GM19463 (cell line): ENCODE results near the gene MKRN2OS.

Experiments
- ATAC-seq: cut with Tn5 transposase; IDR thresholded peaks from one replicate; pipeline ENCODE4 v1.9.1; 2021; ENCODE audit warnings: mild to moderate bottlenecking, moderate library complexity; ENCODE audit not compliant: unreplicated experiment

Gene MKRN2OS, protein sequence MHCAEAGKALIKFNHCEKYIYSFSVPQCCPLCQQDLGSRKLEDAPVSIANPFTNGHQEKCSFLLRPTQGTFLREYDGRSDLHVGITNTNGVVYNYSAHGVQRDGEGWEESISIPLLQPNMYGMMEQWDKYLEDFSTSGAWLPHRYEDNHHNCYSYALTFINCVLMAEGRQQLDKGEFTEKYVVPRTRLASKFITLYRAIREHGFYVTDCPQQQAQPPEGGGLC

DNA sequence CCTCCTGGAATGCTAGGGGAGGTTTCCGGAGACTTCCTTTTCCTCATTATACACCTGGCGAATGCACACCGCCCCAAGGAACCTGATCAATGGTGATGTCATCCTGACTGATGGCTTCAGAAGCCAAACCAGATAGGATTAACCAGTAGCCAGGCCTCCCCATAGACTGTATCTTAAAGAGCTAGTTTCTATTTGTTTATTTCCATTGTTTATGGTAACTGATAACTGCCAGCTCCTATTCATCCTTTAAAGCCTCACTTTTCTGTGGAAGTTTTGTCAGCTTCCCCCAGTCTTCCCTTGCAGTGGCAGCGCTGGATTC lies at the start of gene MKRN2OS:
Gene MKRN2OS (minus strand): TSS at position 27 of the 319 bp plus-strand sequence. CDS start 35 bp downstream, outside the sequence.
- ATAC-seq, result no peak

DNA sequence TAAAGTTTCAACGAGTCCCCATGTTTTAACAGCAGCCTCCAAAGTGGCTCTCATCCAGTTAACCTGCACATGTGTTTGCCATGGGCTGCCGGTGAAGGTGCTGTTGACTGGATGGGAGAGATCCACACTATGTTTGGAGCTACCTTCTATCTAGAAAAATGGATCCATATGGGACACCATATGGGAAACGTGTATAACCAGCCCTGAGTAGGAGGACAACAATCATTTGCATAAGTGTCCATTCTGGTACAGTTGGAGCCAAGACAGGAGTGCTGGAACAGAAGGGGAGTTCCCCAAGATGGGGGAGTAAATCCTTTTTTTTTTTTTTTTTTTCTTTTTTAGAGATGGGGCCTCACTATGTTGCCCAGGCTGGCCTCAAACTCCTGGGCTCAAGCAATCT lies 48.2 kb upstream of the MKRN2OS start:
- ATAC-seq, result no peak

DNA sequence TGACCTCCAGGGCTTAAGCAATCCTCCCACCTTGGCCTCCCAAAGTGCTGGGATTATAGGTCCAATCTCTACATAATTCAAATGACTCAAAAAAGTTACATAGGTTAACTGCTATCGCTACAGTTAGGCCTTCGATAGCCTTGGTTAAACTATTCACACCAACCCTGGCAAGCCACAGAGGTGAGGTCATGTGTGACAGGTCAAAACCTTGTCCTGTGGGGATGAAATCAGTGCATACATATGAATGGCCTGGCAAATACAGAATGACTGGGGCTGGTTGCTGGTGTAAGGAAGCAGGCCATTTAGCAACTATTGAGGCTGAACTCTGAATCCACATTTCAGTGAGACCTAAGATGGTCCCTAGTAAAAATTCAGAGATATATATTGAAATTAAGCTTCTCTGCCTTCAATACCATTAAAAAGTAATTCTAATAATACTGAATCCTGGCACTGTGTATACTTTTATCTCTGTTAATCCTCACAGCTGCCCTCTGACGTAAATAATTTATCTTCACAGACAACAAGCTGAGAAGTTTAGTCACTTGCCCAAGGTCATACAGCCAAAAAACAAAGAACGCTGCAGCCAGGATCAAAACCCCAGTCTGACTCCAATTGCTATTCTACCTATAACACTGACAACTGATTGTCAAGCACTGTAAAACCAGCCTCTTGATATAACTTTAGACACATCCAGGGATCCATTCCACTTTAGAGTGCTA lies 46.9 kb upstream of the MKRN2OS start:
- no peak for ATAC-seq

DNA sequence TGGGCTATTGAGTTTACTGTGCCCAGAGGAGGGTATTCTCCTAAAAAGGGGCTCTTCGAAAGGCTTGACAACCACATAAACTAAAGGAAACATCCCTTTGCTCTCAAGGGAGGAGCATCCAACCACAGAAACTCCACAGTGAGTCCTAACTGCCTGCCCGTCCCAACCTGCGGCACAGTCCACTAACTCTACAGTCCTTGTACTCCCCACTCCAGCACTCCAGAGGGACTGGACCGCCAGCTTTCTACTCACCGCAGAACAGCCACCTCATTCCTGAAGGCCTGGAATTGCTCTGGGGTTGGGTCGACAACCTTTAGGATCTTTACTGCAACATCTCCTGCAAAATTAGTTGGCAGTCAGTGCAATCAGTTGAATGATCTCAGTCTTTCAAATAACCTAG lies 46.2 kb upstream of the MKRN2OS start:
- ATAC-seq, result no peak

DNA sequence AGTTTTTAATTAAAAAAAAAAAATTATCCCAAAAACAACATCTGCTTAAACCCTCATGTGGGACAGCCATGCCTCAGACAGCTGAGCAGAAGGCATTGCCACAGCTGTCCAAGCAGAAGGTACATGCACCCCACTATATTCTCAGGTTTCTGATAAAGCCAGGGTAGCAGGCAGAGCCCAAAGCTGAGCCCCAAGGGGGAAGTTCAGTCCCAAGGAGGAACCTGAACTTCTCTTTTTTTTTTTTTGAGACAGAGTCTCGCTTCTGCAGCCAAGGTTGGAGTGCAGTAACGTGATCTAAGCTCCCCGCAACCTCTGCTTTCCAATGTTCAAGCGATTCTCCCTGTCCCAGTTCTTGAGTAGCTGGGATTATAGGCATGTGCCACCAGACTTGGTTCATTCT lies 44.8 kb upstream of the MKRN2OS start:
- ATAC-seq, result no peak

DNA sequence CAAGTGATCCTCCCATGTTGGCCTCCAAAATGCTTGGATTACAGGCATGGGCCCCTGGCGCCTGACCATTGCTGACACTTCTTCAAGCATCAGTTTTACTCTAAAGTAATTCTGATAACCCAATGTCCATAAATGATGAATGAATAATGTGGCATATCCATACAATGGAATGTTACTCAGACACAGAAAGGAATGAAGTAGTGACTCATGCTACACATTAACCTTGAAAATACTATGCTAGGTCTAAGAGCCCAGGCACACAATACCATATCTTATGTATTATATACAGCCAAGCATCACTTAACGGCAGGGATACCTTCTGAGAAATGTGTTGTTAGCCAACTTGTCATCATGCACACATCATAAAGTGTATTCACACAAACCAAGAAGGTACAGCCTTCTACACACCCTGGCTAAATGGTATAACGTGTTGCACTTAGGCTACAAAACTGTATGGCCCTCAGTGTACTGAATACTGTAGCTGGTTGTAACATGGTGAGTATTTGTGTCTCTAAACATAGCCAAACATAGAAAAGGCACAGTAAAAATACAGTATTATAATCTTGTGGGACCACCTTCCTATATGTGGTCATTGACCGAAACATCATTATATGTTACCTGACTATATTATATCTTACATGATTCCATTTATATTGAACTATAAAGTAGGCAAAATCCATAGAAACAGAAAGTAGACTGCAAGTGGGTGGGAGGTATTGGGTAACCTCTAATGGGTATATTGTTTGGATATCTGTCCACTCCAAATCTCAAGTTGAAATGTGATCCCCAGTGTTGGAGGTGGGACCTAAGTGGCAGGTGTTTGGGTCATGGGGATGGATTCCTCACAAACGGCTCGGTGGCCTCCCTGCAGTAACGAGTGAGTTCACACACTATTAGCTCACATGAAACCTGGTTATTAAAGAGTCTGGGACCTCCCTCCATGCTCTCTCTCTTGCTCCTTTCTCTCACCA lies 43.0 kb upstream of the MKRN2OS start:
- no peak for ATAC-seq

DNA sequence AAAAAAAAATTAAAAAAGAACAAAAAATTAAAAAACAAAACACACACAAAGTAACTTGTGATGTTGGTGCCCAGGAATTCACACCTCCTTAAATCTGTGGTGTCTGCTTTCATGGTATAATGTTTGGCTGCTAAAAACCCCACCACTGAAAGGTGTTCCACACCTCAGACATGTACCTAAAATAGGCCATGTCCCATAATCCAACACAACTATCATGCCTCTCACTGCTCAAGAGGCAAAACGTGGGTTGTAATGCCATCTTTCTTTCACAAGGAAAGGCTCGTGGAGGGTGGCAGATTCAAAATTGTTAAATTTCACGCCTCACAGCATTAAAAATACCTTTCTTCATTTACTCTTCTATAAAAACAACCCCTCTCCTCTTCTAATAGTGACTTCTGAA lies 41.1 kb upstream of the MKRN2OS start:
- ATAC-seq, result no peak

DNA sequence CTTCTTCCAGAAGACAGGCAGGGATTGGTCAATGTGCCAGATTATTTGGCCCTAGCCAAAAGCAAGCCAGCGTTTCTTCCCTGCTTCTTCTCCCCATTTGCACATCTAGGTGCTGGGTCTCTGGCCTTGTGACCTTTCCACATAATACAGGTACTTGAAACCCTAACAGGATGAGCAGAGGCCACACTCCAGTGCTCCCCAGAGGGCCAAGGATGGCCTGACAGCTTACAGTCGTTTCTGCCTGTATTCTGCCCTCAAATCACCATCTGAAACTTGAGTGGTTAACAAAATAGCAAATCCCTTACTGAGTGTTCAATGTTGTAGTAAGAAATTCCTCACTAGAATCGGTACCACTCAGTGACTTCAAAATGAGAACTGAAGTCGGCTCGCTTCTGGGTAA lies 40.7 kb upstream of the MKRN2OS start:
- peak; percentile 63 for ATAC-seq

DNA sequence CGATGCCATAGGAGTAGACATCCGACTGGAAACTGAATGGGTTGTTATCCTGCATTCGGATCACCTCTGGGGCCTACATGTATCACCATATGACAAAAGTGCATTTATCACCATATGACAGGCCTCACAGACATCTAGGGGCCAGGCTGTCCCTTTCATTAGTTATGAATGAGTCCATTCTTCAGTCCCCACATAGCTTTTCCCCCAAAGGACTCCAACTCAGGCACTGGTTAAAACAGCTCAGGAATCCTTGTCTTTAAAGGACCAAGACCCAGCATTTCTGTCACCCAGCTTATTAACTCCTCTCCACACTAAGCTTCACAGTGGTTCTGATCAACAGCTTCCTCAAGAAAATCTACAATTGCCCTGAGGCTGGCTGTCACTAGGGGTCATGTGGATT lies 39.9 kb upstream of the MKRN2OS start:
- ATAC-seq, result no peak

DNA sequence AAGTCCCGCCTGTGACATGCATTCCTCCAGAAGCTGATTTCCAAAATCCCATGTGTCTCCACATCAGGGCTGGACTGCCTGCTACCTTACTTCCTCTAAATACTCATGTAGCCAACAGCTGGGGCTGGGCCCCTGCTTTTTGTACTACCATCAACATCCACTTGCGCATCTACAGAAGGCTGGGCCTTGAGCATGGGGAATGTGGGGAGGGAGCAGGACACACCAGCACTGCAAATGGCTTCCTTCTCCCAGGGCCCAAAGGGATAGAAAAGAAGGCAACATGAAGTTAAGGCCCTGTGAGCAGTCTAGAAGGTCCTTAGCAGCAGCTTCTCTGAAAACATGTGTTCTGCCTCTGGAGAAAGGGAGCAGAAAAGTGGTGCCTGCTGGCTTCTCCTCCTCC lies 38.8 kb upstream of the MKRN2OS start:
- ATAC-seq, result no peak

DNA sequence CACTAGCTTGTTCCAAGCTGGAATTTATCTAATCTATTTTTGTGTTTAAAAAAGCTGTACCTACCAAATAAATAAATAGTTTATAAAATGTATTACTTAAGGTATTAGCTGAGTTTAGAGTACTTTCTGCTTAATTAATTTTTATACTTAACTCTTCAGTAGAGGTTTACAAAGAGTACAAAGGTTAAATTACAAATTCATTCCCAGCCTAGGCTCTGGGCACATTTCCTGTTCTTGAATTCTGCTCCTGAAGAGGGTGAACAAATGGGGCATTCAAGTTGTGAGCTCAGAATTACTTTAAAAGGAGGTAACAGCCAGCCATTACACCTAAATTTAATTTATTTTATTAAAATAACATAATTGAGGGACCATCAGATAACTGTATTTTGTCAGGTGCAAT lies 38.0 kb upstream of the MKRN2OS start:
- ATAC-seq, result no peak

DNA sequence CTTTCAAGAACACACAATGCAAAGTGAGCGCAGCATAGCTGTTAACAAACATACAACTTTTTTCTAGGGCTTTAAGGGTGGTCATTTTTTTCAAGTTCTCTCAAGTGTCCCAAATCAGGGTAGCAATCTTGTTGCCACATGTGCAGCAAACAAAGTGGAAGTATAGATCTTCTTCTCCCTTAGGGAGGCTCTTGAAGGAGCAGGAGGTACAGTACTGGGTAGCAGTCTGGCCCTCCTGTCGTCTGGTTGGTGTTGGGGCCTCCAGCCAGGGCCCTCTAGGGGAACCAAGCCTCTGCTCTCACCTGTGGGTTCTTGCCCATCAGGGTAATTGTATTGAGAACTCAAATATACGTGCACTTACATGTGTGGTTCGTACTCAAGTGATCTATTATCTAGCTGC lies 37.4 kb upstream of the MKRN2OS start:
- ATAC-seq, result no peak

DNA sequence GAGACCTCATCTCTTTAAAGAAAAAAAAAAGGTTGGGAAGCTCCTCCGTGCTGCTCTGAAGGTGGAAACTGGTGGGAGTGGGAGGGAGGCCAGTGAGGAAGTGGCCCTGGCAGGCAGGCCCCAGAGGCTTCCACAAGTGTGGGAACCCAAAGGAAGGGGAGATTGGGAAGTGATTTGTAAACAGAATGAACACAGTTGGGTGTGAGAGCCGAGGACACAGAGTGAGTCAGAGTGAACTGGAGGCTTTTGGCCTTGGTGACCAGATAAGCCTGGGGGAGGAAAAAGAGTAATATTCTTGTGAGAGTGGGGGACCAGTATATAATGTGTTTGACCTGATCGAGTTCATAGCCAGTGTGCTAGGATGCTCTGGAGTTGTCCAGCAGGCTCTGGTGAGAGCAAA lies 34.6 kb upstream of the MKRN2OS start:
- no peak for ATAC-seq

DNA sequence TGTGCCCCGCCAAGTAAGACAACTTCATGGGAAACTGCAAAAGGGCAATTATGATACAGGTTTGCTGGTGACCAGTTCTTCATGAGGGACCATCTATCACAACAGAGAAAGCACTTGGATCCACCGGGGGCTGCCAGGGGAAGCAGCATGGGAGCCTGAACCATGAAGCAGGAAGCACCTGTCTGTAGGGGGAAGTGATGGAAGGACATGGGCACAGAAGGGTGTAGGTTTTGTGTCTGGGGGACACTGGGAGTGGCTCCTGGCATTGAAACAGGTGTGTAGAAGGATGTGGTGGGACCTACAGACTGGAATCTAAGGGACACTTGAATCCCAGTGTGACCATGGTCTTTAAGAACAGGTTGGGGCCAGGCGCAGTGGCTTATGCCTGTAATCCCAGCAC lies 34.2 kb upstream of the MKRN2OS start:
- no peak for ATAC-seq

DNA sequence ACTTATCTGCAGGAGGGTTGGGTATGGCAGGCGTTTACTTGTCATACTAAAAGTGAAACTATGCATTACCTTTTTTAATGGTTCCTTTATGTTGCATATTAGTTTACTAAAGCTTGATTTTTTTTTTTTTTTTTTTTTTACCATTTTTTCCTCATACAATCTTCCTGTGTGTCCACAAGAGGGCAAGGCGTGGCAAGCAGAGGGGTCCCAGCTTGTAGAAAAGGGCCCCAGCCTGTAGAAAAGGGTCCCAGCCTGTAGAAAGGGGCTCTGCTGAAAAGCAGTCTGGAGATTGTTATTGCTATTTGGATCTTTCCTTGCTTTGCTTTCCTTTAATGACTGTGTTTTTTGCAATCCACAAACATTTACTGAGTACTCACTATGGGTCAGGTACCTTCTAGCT lies 33.4 kb upstream of the MKRN2OS start:
- no peak for ATAC-seq

DNA sequence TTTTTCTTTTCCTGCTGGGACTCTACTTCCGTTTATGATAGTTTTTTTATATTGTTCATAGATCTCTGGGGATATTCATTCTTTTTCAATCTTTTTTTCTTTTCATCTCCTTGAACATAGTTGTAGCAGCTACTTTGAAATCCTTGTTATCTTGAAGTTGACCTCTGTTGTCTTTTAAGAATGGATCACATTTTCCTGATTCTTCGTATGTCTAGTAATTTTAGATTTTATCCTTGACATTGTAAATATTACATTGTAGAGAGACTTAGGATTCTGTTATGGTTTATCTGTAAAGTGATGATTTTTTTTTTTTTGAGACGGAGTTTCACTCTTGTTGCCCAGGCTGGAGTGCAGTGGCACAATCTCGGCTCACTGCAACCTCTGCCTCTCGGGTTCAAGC lies 32.1 kb upstream of the MKRN2OS start:
- ATAC-seq, result no peak

DNA sequence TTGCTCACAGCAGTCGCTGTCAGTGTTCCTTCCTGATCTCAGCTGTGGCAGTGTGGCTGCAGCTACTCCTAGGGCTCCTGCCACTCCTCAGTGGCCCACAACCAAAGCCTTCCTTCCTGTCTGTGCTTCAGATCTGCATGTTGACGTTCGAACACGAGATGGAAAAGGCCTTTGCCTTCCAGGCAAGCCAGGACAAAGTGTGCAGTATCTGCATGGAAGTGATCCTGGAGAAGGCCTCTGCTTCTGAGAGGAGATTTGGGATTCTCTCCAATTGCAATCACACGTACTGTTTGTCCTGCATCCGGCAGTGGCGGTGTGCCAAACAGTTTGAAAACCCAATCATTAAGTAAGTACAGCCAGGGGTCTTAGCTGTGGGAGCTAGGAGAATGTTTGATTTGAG lies 29.4 kb upstream of the MKRN2OS start:
- no peak for ATAC-seq

DNA sequence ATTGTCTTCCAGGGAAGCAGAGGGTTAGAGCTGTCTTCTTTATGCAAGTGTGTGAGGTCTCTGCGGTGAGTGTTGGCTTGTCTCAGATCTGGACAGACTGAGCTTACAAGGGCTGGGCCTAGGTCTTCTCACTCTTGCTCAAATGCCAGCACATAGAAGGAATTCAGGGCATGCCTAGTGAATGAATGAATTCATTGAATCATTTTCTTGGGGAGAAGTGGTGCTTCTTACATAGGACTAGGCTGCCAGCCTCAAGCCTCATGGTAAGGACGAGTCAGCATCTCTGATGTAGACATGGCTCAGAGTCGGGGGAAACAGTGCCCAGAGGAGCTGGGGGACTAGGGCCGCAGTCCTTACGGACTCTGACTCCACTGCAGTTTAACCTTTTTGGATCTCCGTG lies 28.8 kb upstream of the MKRN2OS start:
- no peak for ATAC-seq

DNA sequence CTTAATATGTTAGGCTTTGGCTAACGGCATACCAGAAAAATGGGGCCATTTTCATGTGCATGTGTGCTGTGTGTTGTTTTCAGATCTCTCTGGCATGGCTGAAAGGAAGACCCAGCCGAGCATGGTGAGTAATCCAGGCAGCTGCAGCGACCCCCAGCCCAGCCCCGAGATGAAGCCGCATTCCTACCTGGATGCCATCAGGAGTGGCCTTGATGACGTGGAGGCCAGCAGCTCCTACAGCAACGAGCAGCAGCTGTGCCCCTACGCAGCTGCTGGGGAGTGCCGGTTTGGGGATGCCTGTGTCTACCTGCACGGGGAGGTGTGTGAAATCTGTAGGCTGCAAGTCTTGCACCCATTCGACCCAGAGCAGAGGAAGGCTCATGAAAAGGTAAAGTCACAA lies 26.7 kb upstream of the MKRN2OS start:
- no peak for ATAC-seq

DNA sequence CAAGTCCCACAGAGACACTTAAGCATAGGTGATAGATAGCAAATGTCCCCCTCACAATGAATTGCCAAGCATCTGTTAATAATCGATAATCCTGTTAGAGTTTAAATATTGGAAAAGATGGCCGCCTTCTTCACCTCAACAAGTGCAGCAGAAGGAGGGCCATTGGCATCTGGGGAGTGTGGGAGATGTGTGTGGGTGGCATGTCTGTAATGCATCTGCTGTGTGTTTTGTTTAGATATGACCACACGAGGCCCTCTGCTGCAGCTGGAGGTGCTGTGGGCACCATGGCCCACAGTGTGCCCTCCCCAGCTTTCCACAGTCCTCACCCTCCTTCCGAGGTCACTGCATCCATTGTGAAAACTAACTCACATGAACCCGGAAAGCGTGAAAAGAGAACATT lies 24.5 kb upstream of the MKRN2OS start:
- ATAC-seq, result no peak

DNA sequence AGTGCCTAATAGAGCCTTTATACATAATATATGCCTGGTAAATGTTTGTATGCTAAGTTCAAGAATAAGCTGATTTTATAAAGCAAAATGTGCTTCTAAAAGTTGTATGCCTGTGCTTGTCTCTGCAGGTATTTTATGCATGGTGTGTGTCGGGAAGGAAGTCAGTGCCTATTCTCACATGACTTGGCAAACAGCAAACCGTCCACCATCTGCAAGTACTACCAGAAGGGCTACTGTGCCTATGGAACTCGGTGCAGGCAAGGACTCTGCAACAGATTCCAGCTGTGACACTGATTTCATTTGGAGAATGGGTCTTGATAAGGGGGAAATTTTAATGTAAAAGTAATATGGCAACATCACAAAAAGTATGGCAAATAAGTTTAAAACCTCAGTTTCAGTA lies 23.4 kb upstream of the MKRN2OS start:
- no peak for ATAC-seq

DNA sequence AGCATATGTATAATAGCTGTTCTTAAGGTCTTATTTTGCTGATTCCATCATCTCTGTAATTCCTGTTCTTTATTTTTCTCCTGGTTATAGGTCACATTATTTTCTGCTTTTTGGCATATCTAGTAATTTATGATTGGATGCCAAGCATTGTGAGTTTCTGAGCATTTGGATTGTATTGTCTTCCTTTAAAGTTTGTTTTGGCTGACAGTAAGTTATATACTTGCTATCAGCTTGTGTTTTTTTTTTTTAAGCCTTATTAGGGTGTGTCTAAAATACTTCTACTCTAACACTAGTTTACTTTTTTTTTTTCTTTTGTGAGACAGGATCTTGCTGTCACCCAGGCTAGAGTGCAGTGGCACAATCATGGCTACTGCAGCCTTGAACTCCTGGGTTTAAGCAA lies 21.7 kb upstream of the MKRN2OS start:
- ATAC-seq, result no peak
